MCF 10A (cell line): ENCODE results near the gene CBX8. TPM values are rescaled to one million over a fixed set of nuclear protein-coding genes. Genes with fewer than 3 reads are reported as not detected.

Source experiments
- BruUV-seq: library from RNA; stranded (reverse); fragments of 400-500 nt; replicated peaks from 2 replicates; lab custom pipeline; 2021; lab: Mats Ljungman, UMichigan
- CTCF ChIA-PET: fragments of 300-600 bp; sonication (Branson Sonifier 250); formaldehyde crosslinking; extraction: SDS; loops from one replicate; lab custom pipeline; 2021; ENCODE audit warnings: antibody characterized with exemption, inconsistent platforms; lab: Yijun Ruan, JAX
- POLR2A ChIA-PET: fragments of 300-600, 350-650 bp; sonication (Branson Sonifier 250); formaldehyde crosslinking; extraction: SDS; loops from one replicate; lab custom pipeline; 2020; ENCODE audit warnings: antibody characterized with exemption, inconsistent platforms; lab: Yijun Ruan, JAX
- DNase-seq: peaks from one replicate; pipeline ENCODE4 v3.0.0-alpha.2; 2018; ENCODE audit not compliant: unreplicated experiment
- H3K27ac Mint-ChIP-seq: one replicate; pipeline ENCODE4 v1.8.0; 2022; ENCODE audit warnings: mild to moderate bottlenecking, low read depth, mixed read lengths; ENCODE audit not compliant: unreplicated experiment
- H3K27me3 Mint-ChIP-seq: one replicate; pipeline ENCODE4 v1.8.0; 2022; ENCODE audit warnings: mixed read lengths; ENCODE audit not compliant: insufficient read depth, unreplicated experiment
- H3K36me3 Mint-ChIP-seq: one replicate; pipeline ENCODE4 v1.8.0; 2022; ENCODE audit warnings: mild to moderate bottlenecking, moderate library complexity, mixed read lengths; ENCODE audit not compliant: insufficient read depth, unreplicated experiment
- H3K4me1 Mint-ChIP-seq: one replicate; pipeline ENCODE4 v1.8.0; 2022; ENCODE audit warnings: mixed read lengths; ENCODE audit not compliant: insufficient read depth, unreplicated experiment
- H3K4me3 Mint-ChIP-seq: one replicate; pipeline ENCODE4 v1.8.0; 2022; ENCODE audit warnings: mild to moderate bottlenecking, moderate library complexity, mixed read lengths; ENCODE audit not compliant: unreplicated experiment
- H3K9me3 Mint-ChIP-seq: one replicate; pipeline ENCODE4 v1.8.0; 2022; ENCODE audit warnings: mixed read lengths; ENCODE audit not compliant: unreplicated experiment
- intact Hi-C: fragments of 100-400 bp; cut with micrococcal nuclease; formaldehyde crosslinking; loops from 2 replicates; pipeline ENCODE4 v1.14.1; 2022
- total RNA-seq: library from RNA; stranded (reverse); gene quantifications from 2 replicates; pipeline ENCODE4 v1.2.3, GENCODE V29; 2022
- TF ChIP-seq, protein P1 (sequence below): fragments of 200-600 bp; IDR thresholded peaks from one replicate; pipeline ENCODE4 v1.8.0; 2022; ENCODE audit warnings: antibody characterized with exemption, mild to moderate bottlenecking; ENCODE audit not compliant: unreplicated experiment

Gene CBX8
- total RNA-seq, 1 experiment from 2014 or later = 9.4 TPM

DNA sequence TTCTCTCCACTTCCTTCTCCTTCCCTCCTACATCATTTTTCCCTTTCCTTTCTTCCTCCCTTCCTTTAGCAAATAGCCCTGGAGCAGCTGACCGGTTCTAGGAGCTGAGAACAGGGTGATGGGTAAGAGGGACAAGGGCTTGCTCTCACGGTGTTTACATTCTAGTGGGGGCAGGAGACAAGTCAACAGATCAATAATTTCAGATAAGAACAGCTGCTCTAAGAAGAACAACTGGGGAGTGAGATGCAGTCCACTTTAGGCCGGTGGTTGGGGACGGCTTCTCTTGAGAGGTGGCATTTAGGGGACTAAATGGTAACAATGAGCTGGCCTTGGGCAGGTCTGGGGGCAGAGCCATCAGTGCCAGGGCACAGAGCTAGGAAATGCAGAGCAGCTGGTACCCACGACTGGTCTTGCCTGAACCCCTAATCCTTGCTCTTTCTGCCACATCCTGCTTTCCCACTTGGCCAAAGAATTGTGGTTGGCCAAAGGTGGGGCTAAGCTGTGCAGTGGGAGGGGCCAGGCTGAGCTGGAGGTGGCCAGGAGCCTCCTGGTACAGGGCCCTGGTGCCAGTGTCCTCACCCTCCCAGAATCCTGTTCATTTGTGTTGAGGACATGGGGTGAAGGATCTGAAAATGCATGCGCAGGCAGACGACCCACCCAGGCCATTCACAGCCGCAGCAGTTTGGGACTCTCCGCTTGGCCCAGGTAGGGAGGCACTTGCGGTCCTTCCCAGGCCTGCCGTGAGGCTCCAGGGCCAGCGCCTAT lies 24.6 kb upstream of the CBX8 start:
- Mint-ChIP-seq H3K4me3 (no peak overlapping the region), H3K27me3 (no peaks in the 10 kb centered on the region), H3K36me3 (no peaks in the 10 kb centered on the region), H3K4me1 (no peaks in the 10 kb centered on the region), H3K9me3 (no peaks in the 10 kb centered on the region), H3K27ac (no peak overlapping the region)
- BruUV-seq = no TSS peak
- POLR2A ChIA-PET = interaction anchor here (0.5 to 1.2 kb wide), 5 partner anchors 16 to 172 kb away, joined by 3 to 5 read pairs (median 3); no protein-coding TSS in a partner anchor
- TF ChIP-seq, protein P1, sequence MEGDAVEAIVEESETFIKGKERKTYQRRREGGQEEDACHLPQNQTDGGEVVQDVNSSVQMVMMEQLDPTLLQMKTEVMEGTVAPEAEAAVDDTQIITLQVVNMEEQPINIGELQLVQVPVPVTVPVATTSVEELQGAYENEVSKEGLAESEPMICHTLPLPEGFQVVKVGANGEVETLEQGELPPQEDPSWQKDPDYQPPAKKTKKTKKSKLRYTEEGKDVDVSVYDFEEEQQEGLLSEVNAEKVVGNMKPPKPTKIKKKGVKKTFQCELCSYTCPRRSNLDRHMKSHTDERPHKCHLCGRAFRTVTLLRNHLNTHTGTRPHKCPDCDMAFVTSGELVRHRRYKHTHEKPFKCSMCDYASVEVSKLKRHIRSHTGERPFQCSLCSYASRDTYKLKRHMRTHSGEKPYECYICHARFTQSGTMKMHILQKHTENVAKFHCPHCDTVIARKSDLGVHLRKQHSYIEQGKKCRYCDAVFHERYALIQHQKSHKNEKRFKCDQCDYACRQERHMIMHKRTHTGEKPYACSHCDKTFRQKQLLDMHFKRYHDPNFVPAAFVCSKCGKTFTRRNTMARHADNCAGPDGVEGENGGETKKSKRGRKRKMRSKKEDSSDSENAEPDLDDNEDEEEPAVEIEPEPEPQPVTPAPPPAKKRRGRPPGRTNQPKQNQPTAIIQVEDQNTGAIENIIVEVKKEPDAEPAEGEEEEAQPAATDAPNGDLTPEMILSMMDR = no peak
- DNase-seq = no peak
- intact Hi-C loops = no loop called here
- CTCF ChIA-PET = interaction anchor here (0.6 to 1.4 kb wide), 3 partner anchors 13 to 170 kb away, joined by 3 to 5 read pairs (median 4); no protein-coding TSS in a partner anchor

DNA sequence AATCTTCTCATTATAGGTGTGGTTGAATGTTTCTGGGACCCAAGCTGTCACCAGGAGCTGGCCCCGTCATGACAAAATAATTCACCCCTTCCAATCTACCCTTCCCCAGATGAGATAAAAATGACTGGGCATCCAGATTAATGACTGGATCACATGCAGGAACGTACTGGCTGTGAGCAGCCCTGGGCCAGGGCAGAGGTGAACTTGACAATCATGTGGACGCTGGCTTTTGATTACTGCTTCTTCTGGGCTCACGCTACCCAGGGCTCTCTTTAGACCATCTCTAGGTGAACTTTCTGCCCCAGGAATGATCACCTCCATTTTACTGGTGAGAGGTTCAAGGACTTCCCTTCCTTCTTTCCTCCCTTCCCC lies 24.1 kb upstream of the CBX8 start:
- no peak for DNase-seq
- ChIA-PET CTCF (interaction anchor here (0.6 kb wide), 1 partner anchor 79 kb away, joined by 3 read pairs; no protein-coding TSS in a partner anchor), POLR2A (interaction anchor here (0.5 to 2.3 kb wide), 4 partner anchors 16 to 172 kb away, joined by 3 to 6 read pairs (median 4); no protein-coding TSS in a partner anchor)
- no peak overlapping the region for H3K27ac Mint-ChIP-seq
- intact Hi-C loops = no loop called here
- H3K36me3 Mint-ChIP-seq = no peaks in the 10 kb centered on the region
- no peaks in the 10 kb centered on the region for H3K9me3 Mint-ChIP-seq
- no peaks in the 10 kb centered on the region for H3K4me1 Mint-ChIP-seq
- H3K4me3 Mint-ChIP-seq = no peak overlapping the region
- H3K27me3 Mint-ChIP-seq = no peaks in the 10 kb centered on the region
- no TSS peak for BruUV-seq
- TF ChIP-seq, protein P1 = no peak

DNA sequence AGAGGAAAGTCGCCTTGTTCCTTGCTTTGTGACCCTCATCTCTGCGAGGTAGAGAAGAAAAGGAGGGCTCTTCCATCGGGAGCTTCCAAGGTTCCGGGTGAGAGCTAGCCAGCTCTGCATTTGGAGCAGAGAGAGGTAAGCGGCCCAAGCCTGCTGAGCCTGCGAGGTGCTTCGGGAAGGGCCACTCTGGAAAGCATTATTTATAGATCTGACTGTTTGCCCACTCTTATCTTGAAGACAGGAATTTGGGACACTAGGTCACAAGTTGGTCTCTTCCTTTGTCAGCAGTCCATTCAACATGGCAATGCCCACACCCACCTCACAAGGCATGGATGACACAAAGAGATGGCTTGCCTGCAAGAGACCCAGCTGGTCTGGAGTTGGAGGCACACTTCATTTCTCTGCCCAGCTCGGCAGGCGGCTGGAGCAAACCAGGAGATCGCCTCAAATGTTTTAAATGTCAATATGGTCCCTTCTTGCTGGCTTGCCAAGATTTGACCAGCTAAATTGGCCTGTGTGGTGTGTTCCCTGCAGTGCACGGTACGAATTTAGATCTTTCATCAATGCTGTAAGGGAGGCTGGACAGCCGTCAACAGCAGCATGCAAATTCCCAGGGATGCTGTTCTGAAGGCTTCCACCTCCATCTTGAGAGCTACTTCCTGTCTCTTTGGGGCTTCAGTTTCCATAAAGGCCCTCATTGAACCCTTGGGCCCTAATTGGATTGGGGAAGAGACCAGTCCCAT lies 22.8 kb upstream of the CBX8 start:
- intact Hi-C loops = no loop called here
- H3K4me1 Mint-ChIP-seq = no peaks in the 10 kb centered on the region
- H3K27ac Mint-ChIP-seq = no peak overlapping the region
- H3K9me3 Mint-ChIP-seq = no peaks in the 10 kb centered on the region
- no peak for DNase-seq
- H3K36me3 Mint-ChIP-seq = no peaks in the 10 kb centered on the region
- no TSS peak for BruUV-seq
- no peaks in the 10 kb centered on the region for H3K27me3 Mint-ChIP-seq
- CTCF ChIA-PET = interaction anchor here (0.6 to 1.1 kb wide), 2 partner anchors 8 to 16 kb away, joined by 4 read pairs; no protein-coding TSS in a partner anchor
- POLR2A ChIA-PET = interaction anchor here (1.6 to 2.3 kb wide), 2 partner anchors 17 to 20 kb away, joined by 5 to 6 read pairs; partner anchors contain the start of gene CBX4
- TF ChIP-seq, protein P1 = no peak
- H3K4me3 Mint-ChIP-seq = no peak overlapping the region

DNA sequence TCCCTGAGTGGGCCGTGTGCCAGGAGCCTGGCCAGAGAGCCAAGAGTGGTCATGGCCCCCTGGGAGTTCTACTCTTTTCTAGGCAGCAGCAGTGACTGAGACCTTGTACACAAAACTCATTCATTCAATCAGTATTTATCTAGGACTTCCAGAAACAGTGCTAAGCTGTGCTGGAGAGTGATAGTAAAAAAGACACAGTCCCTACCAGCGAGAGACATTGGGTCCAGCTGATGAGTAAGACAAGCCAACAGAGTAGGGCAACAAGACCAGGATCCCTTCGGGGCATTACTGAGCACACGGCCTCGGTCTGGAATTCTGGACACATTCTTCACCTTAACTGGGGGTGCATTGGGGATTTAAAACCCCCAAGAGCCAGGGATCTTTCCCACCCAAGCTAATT lies 22.2 kb upstream of the CBX8 start:
- H3K36me3 Mint-ChIP-seq = peaks cover under 1% of the 10 kb centered on the region
- intact Hi-C loops = no loop called here
- BruUV-seq = no TSS peak
- H3K27me3 Mint-ChIP-seq = no peaks in the 10 kb centered on the region
- H3K9me3 Mint-ChIP-seq = no peaks in the 10 kb centered on the region
- ChIA-PET CTCF (interaction anchor here (1.1 to 1.2 kb wide), 2 partner anchors 16 to 97 kb away, joined by 3 to 4 read pairs; no protein-coding TSS in a partner anchor), POLR2A (interaction anchor here (0.9 to 2.3 kb wide), 3 partner anchors 11 to 20 kb away, joined by 3 to 6 read pairs (median 5); partner anchors contain the start of gene CBX4)
- DNase-seq = no peak
- peaks cover 5% of the 10 kb centered on the region for H3K4me1 Mint-ChIP-seq
- H3K4me3 Mint-ChIP-seq = no peak overlapping the region
- TF ChIP-seq, protein P1 = no peak
- no peak overlapping the region for H3K27ac Mint-ChIP-seq
